Central memory CD4-positive, alpha-beta T cell (primary cell): ENCODE data around the gene CAPN5.
"Not testable (repeated sequence)": the region's sequence is repeated elsewhere in the genome, so short reads cannot be mapped to it uniquely, and the experiment has no call there.

Source experiments
- DNase-seq: peaks from one replicate; pipeline ENCODE4 v3.0.0; 2022

Gene CAPN5

DNA sequence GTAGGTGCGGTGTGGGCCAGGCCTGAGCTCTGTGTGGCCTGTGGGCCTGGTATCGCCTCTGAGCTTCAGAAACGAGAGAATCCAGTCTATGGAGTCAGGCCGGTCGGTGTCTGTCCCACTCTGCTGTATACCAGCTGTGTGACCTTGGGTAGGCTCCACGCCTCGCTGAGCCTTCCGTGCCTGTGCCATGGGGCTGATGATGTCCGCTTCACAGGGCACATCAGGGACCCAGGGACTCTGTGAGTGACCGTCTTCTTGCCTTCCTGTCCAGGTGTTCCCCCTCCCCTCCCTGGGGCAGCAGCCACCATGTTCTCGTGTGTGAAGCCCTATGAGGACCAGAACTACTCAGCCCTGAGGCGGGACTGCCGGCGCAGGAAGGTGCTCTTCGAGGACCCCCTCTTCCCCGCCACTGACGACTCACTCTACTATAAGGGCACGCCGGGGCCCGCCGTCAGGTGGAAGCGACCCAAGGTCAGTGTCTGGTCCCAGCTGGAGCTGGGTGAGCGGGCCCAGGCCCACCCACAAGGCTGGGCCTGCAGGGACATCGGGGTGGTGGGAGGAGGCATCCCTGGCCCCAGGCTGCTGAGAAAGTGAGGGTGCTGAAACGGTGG, 17.9 kb downstream of the CAPN5 start:
- no peak for DNase-seq

DNA sequence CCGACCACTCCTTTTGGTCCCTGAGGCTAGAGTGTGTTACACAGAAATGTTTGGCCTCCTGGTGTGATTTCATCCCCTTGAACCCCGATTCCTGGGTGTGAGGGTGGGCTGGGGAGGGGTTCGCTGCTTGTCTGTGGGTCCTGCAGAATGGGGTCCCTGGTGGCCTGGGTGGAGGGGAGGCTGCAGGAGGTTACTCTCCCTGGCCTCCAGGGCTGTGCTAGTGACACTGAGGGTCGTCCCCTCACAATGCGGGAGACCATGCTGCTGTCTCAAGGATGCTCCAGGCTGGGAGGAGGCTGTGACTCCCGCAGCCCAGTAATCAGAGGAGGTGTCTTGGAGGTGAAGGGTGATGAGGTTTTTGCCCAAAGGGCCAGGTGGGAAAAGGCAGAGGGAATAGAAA, 18.9 kb downstream of the CAPN5 start:
- DNase-seq = no peak

DNA sequence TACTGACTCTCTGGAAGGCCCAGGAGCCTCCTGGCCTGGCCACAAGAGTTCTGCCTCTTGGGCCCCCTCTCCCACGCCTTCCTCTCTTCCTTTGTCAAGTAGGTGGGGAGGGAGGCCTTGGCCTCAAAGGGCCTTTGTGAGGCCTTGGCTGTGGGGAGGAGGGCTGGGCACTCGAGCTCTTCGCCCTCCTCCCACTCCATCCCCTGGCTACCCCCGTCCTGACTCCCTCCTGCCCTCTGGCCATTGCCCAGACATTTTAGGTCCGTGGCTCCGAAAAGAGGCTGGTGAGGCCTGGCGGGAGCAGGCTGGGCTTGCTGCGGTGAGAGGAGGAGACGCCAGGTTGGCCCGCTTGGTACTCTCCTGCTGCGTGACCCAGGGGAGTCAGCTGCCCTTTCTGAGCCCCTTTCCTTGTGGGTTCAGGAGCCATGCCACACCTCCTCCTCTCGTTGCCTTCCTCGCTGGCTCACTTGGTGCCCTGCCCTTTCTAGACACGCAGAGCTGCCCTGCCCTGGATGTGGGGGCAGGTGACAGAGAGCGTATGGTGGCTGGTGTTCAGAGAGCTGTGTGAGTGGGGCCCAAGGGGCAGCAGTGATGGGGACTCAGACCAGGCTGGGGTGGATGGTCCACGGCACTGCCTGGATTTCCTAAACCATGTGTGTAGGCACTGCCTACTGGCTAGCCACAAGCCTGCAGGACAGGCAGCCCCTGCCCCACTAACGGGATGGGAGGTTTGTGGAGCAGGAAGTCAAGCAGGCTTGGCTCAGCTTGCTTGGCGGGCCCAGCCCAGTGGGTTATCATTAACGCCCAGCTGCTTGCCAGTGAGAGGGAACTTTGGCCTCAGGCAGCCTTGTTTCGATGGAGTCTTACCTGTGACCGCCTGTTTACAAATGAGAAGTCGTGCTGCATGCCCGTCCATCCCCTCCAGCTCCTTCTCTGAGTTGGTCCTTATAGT, 20.0 kb downstream of the CAPN5 start:
- no peak for DNase-seq

DNA sequence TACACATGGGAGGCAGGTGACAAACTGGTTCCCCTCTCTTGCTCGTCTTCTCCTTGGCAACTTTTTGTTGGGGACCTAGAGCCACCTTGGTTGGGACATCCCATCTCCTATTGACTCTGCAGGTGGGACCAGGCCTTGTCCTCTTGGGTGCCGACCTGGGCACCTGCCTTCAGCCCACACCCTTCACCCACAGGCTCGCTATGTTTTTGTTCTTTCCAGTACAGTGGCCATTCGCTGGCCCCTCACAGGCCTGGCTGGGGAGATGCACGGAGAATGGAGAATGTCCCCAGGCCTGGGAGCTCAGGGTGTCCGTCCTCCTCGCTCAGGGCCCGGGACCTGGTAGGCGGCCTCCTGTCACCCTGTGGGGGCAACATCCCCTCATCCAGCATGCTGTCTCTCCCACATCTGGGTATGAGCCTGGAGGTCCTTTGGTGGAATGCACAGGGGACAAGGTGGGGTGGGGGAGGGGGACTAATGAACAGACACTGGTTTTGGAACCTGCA, 21.0 kb downstream of the CAPN5 start:
- DNase-seq = no peak

DNA sequence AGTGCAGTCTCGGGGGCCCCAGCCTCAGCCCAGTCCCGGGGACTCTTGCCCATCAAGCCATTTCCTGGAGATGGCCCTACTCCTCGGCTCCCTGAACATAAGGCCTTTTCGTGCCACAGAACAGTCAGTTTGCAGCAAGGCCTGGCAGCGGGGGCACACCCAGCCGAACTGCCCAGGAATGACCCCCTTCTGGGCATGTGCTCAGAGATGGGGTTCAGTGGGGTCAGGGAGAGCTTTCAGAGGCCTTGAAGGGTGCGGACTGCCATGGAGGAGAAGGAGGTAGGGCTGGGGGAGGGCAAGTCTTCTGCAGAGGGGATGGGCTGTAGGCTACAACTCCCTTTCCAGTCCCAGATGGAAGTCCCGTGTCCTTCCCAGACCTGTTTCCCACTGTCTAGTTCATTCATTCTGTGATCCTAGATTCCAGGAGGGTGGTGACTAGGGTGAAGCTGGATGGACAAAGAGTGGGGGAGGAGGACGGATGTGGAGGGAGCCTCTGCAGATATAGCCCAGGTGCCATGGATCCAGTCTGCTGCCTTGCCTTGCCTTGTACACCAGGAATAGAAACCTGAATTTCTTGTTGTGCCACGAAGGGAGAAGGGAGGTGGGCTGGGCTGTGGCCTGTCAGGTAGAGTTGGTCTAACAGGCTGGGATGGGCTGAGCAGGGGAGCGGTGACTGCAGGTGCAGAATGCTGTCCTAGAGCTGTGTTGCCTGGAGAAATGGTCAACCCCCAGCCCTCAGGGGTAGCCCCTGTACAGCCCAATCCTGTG, 21.6 kb downstream of the CAPN5 start:
- DNase-seq = no peak

DNA sequence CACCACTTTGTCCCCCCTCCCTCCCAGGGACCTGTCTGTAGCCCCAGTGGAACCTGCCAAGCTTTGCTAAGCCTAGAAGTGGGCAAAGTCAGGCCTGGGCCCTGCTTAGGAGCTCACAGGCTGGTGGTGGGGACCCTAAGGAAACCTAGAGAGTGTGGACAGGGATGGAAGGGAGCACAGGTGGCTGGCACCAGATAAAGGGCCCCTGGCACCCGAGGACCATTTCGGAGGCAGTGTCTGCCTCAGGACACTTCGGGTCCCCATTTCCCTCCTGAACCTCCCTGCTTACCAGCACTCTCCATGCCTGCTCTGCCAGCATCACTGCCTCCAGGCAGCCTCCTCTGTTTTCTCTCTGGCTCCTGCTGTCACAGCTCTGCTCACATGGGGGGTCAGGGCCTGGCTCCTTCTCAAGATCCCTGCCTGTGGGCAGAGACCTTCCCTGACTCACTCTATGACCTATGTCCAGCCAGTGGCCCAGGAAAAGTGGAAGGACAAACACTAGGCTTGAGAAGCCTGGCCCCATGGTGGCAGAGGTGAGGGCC, 22.3 kb downstream of the CAPN5 start:
- no peak for DNase-seq

DNA sequence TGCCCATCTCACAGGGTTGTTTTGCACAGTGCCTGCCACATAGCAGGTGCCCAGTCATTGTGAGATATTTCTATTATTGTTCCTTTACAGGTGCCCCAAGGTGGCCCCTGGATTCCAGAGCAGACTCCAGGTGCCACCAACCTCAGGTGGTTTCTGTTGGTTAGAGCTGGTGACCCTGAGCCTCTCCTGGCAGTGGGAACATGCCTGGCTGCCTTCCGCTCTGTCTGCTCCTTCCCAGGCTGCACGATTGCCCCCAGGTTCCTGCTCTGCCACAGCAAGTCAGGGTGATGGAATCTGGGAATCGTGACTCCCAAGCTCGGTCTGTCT, 23.2 kb downstream of the CAPN5 start:
- DNase-seq = no peak

DNA sequence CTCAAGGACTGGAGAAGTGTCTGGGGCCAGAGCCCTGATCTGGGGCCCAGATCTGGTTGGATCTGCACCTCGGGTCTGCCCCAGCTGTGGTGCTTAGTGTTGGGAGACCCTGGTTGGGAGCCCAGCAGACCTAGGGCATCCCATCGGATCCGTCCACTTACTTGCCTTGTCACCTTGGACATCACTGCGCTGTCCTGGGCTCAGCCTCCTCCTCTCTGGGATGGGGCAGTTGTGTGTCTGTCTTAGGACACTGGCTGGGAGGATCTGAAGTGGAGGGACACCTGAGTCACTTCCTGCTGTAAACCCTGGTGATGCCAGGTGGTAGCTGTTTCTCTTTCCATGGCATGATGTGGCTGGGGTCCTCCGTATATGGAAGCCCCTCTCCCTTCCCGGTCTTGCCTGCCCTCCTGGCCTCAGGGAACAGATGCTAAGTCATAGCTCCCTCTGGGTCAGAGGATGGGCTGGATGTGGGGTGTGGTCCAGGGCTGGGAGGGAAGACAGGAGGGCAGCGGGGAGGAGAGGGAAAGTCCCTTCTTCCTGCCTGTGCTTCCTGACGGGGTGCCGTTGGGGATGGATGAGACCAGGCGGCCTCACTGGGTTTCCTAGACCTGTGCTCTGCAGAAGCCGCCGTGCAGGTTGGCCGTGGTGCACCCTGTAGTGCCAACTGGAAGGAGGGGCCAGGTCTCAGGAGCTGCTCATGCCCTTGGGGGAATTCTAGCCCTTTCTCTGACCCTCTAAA, 23.8 kb downstream of the CAPN5 start:
- no peak for DNase-seq

DNA sequence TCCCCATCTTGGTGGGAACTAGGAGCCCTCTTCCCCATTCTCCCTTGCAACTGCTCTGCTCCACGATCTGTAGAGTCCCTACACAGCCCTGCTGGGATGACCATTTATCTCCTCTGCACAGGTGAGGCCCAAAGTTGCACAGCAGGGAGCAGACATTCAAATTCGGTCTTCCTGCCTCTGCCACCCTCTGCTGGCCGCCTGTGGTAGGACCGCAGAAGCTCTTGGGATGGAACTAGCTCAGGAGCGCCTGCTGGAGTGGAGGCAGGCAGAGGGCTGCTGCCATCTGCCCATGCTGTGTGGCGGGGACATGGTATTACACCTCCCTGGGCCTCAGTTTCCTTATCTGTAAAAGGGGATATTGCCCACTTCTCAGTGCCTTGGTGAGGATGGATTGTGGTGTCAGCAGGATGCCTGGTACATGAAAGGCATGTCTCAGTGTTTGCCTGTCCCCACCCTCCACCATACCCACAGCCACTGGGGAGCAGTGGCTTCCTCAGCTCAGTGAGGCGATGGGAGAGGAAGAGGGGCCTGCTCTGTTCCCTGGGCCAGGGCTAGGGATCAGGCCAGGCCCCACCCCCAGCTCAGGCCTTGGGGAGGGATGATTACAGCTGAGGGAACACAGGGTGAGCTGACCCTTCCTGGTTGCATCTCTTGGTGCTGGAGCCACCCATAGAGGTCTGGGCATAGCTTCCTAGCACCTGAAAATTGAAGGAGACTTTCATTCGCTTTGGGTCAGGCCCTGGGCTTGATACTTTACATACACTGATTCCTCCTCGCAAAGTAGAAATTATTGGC, 24.6 kb downstream of the CAPN5 start:
- peak; percentile 68 for DNase-seq

DNA sequence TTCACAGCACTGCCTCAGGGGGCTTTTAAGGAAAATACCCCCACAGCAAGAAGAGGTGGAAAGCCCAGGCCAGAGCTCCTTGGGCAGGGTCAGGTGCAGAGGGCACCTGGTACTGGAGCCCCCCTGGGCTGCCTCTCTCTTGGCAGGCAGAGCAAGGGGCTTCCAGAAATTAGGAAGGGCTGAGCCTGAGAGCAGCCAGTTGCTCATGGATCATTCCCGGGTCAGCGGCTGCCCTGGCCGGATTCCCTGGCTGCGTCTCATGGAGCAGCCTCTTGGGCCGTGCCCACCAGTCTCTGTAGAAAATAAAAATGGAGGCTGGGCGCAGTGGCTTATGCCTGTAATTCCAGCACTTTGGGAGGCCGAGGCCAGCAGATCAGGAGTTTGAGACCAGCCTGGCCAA, 25.6 kb downstream of the CAPN5 start:
- no peak for DNase-seq

DNA sequence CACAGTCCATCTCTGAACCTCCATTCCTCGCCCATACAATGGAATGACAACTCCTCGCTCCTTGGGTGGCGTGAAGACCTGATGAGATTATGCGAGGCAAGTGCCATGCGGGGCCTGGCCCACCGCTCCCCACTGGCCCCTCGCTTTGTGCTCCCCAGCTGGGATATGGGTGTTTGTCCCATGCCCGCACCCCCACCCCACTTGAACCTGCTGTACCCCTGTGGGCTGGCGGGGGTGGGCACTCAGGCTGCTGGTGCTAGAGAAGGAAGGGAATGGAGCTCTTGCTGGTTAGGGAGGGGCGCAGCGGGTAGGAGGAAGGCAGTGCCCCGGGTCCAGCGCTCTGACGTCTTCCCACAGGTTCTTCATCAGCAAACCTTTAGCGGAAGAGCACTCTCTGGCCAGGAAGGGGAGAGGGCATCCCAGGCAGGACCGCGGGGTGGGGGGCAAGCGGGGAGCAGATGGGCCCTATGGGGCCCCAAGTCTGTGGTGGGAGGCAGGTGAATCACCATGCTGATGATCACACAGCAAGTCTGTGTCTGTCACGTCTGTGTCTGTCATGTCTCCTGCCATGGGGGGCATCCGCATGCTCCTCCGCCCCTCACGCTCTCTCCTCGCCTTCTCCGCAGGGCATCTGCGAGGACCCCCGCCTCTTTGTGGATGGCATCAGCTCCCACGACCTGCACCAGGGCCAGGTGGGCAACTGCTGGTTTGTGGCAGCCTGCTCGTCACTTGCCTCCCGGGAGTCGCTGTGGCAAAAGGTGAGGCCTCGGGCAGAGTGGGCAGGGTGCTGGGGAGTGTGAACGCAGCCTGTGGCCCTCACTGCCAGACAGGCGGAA, 26.5 kb downstream of the CAPN5 start:
- no peak for DNase-seq

DNA sequence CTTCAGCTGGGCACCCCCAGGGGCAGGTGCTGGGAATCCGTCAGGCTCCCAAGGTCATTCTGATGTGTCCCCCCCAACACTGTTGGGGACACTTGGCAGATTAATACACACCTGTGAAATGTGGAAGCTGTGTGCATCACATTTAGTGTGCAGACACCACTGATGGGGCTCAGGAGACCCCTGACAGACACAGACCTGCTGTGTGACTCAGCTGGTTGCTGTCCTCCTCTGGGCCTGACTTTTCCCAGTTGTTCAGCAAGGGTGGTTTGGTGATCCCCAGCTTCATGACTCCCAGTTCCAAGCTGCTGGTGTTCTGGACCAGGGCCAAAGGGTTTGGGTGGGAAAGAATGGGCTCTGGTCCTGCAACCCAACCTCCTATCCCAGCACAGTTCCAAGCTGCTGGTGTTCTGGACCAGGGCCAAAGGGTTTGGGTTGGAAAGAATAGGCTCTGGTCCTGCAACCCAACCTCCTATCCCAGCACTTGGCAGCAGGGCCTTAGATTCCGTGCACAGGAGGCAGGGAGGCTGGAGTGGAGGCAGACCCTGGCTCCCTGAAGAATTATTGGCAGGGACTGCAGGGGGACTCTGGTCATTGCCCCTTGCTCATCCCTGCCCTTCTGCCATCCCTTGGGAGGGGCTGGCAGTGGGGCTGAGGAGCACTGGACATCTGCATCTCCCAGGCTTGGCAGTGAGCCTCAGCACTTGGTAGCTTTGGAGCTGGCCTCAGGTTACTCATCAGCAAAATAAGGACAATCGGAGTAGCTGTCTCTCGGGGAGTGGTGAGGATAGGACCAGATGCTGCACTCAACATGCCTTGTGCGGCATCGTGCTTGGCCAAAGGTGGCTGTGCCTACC, 27.4 kb downstream of the CAPN5 start:
- DNase-seq = no peak

DNA sequence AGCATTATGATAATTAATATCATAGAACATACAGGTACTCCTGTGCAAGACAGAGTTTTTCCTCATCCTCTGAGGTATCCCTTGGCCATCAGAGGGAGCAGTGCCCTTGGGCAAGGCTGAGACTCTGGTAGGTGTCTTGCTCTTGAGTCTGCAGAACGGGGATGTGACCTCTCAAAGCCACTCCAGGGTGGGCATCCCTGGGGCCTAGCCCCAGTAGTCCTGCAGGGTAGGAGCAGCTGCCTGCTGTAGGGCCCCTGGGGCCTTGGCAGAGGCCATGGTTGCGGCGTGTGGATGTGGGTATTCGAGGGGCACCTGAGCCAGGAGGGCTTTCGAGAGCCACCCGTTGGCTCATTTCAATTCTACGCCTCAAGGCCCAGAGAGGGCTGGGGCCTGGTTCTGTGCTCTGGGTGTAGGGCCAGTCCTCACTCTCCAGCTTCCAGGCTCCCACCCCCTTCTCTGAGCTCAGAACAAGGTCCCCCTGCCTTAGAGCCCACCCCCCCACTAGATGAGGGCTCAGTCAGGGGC, 28.1 kb downstream of the CAPN5 start:
- DNase-seq = no peak

DNA sequence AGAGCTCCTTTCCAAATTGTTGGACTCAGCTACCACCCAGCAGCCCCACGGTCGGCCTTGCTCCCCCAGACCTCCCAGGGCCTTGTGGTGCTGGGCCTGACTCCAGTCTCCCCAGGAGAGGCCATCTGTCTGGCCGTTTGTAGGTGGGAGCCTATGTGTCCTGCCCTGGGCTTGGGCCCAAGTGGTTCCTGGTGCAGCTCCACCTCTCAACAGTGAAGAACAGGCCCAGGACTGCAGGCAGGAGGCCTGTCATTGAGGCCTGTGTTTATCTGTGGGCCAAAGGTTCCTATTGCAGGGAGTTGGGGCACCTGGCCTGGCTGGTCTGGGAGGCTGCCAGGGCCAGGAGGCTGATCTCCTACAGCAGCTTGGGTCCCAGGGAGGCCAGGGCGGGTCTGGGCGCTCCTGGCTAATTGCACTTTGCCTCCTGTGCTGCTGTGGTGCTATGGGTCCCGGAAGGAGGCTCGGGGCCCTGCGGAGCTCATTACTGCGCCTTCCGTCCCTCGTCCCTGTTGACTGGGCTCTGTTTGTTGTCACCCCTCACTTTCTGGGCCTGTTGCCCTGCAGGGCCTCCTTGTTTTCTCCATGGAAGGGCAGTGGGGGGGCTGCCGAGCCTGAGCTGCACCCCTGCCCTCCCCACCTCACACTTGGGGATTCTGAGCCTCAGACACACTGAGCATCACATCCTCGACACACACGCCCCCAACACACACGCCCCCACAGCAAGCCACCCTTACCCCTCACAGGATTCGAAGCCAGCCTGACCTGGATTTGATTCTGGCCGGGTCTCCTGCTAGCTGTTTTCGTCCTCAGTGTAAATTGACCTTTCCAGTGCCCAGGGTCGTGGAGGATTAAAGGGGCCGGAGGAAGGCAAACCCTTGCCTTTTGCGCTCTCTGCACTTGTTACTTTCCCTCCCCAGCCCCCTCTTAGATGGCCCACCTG, 29.1 kb downstream of the CAPN5 start:
- no peak for DNase-seq

DNA sequence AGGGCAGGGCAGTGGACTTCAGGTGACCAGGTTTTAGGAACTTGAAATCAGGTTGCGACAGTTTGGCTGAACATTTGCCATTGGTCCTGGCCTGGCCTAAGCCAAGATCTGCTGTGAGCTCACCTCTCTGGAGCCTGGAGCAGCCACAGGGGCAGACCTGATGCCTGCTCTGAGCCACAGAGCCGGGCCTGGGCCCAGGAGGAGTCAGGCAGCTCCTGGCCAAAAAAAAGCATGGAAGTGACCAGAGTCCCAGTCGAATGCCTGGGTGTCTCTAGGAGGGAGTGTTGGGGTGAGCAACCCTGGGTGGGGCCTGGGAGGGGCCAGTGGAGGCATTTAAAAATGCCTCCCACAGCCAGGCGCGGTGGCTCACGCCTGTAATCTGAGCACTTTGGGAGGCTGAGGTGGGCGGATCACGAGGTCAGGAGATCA, 29.8 kb downstream of the CAPN5 start:
- no peak for DNase-seq

DNA sequence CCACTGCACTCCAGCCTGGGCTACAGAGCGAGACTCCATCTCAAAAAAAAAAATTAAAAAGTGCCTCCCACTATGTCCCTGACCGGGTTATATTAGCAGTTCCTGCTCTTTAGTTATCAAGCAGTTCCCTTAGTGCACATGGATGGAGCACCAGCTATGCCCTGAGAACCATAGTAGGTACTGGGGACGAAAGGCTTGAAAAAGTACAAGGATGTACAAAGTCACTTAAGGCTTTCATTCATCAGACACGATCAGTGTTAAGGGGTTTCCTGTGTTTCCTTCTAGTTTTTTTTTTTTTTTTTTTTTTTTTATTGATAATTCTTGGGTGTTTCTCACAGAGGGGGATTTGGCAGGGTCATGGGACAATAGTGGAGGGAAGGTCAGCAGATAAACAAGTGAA, 30.4 kb downstream of the CAPN5 start:
- DNase-seq = not testable (repeated sequence)

DNA sequence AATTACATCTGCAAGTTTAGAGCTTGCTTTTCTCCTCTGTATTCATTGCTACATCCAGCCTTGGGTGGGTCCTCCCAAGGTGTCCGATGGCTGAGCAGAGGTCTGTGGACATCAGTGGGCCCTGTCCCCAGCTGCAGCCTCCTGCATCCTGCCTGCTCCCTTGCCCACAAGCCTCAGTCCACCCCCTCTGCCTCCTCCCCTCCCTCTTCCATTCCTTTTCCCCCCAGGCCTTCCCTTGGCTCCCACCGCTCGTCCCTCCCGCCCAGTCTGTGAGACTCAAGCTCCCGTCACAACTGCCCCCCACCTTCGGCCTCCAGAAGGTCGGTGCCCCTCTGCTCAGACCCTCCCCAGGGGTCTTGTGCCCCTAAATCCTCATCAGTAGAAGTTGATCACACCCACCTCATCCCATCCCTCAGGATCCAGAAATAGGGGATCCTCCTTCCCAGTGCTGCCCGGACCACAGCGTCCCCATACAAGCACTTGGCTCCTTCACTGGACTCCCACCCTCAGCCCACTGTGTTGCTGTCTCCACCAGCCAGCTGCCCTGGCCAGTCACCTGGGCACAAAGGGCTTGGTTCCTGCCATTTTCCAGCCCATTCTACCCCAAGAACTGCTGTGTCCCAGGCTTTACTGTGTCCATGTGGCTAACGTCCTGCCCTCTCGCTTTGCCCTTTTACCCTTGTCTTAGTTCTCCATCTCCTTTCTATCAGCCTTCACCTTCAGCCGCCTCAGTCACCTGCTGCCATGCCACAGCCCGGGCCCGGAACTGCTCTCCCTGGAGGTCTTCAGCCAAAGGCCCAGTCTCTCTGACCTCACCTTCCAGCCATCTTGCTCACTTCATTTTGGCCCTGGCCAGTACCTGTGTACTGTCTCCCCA, 33.6 kb downstream of the CAPN5 start:
- no peak for DNase-seq
